Pancreas (tissue), 10 donors: ENCODE results near the gene LRP1B. TPM values are rescaled to one million over a fixed set of nuclear protein-coding genes. Genes with fewer than 3 reads are reported as not detected.

Experiments
- ATAC-seq, 4 donors: fragments of 200-7000 bp; cut with Tn5 transposase; one replicate each; pipeline versions ENCODE4 v1.8.0 to v1.9.1; 2020; ENCODE audit warnings: mild to moderate bottlenecking in 4 of 4, moderate library complexity in 4 of 4
- DNase-seq, 6 donors: peaks; one replicate each; pipeline ENCODE4 v3.0.0-alpha.2; 2020
- FAIRE-seq: peaks from 2 replicates; lab custom pipeline; 2012; peaks lifted over from hg19 to GRCh38; lab: Jason Lieb, UNC
- H3K27ac ChIP-seq, 4 donors: fragments of 200-600 bp; sonication (generic); 1 replicate in 3 of 4; 2 replicates in 1 of 4; pipeline versions ENCODE4 v1.5.0 to v1.8.0; 2020
- H3K27me3 ChIP-seq, 4 donors: fragments of 200-600 bp; one replicate each; pipeline ENCODE4 v1.8.0; 2021
- H3K36me3 ChIP-seq, 3 donors: fragments of 200-600 bp; sonication (generic) in 1 of 3; one replicate each; pipeline versions ENCODE4 v1.5.0 to v1.8.0; 2020 to 2021
- H3K4me1 ChIP-seq, 3 donors: fragments of 200-600 bp; one replicate each; pipeline ENCODE4 v1.8.0; 2021
- H3K4me3 ChIP-seq, 4 donors: fragments of 200-600 bp; sonication (generic) in 2 of 4; one replicate each; pipeline versions ENCODE4 v1.5.0 to v1.8.0; 2020 to 2021
- H3K9me3 ChIP-seq, 4 donors: fragments of 200-600 bp; one replicate each; pipeline ENCODE4 v1.8.0; 2021
- WGBS, 2 donors: extraction: QIAGEN DNeasy Blood & Tissue Kit; methylation state at CpG; one replicate each; pipeline ENCODE4 v1.1.7; 2013; 5-methylcytosine and 5-hydroxymethylcytosine counted together
- intact Hi-C, 3 donors: fragments of 100-400 bp; cut with DNase I; formaldehyde crosslinking; loops; one replicate each; pipeline versions ENCODE4 v1.11.1 to v1.14.2; 2022
- polyA plus RNA-seq, 2 donors: library from polyadenylated mRNA; stranded (reverse); fragments of 200-250 nt; gene quantifications; one replicate each; pipeline ENCODE4 v1.2.3, GENCODE V29; 2013
- total RNA-seq, 6 donors: library from RNA; stranded (reverse); fragmentation: NEBNext Ultra II Directional in 4 of 6; extraction: Animal tissue kit (Norgen Biotek cat#: 25700) in 4 of 6; gene quantifications; one replicate each; pipeline versions ENCODE4 v1.2.1 to v1.2.4, GENCODE V29; 2021 to 2023
- TF ChIP-seq, protein P1 (sequence below), 4 donors: fragments of 200-600 bp; sonication (generic) in 3 of 4; IDR thresholded peaks; one replicate each; pipeline versions ENCODE4 v1.5.0 to v1.8.0; 2021; ENCODE audit warnings: antibody characterized with exemption in 4 of 4
- donor health status: healthy with polysubstance abuse.
- donor health status: DM: no; HTN: no; CAD: no; lungs with moderate emphysema.
- donor health status: DM: no; HTN: no; CAD: no.
- donor health status: control.
- donor health status: control.
- donor health status: Bipolar disorder and iron deficiency.
- donor health status: DM: yes; HTN: yes; CAD: no.
- donor health status: DM: no; HTN: no; CAD: no.
- donor health status: DM: no; HTN: no; CAD: no.
- donor health status: DM: yes; HTN: yes; CAD: no.

LRP1B gene
- total and polyA plus RNA-seq, 8 donors, result 0.06 to 0.55 (median 0.25) TPM

DNA sequence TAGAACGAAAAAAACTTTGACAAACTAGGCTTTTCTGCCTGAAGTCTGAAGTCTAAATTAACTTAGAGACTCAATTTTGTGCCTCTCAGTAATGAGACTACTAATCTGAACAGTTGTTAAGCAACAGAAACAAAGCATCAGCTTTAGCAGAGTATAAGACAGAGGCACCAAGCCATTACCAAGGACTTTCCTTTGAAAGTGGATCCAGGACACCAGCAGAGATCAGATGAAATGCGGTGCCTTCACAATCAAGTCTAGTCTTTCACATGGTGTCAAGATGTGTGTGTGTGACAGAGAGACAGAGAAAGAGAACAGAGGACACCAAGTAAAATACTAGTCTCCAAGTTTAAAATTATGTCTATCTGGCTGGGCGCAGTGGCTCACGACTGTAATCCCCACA is 1502.9 kb downstream of the LRP1B start:
- TF ChIP-seq, protein P1, sequence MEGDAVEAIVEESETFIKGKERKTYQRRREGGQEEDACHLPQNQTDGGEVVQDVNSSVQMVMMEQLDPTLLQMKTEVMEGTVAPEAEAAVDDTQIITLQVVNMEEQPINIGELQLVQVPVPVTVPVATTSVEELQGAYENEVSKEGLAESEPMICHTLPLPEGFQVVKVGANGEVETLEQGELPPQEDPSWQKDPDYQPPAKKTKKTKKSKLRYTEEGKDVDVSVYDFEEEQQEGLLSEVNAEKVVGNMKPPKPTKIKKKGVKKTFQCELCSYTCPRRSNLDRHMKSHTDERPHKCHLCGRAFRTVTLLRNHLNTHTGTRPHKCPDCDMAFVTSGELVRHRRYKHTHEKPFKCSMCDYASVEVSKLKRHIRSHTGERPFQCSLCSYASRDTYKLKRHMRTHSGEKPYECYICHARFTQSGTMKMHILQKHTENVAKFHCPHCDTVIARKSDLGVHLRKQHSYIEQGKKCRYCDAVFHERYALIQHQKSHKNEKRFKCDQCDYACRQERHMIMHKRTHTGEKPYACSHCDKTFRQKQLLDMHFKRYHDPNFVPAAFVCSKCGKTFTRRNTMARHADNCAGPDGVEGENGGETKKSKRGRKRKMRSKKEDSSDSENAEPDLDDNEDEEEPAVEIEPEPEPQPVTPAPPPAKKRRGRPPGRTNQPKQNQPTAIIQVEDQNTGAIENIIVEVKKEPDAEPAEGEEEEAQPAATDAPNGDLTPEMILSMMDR (IDR thresholded peaks at IDR 0.05), result no peak
- WGBS, 2 donors, result 79 to 86% methylated on average over 4 of the region's 4 CpGs
- DNase-seq, result no peak
- intact Hi-C loops, result no loop called here
- no peak for FAIRE-seq
- no peaks in the 10 kb centered on the region for H3K27me3 ChIP-seq
- H3K9me3 ChIP-seq, result no peaks in the 10 kb centered on the region
- no peak overlapping the region for H3K4me3 ChIP-seq
- H3K4me1 ChIP-seq, result no peaks in the 10 kb centered on the region
- H3K36me3 ChIP-seq, result no peaks in the 10 kb centered on the region
- no peak for ATAC-seq
- no peak overlapping the region for H3K27ac ChIP-seq

DNA sequence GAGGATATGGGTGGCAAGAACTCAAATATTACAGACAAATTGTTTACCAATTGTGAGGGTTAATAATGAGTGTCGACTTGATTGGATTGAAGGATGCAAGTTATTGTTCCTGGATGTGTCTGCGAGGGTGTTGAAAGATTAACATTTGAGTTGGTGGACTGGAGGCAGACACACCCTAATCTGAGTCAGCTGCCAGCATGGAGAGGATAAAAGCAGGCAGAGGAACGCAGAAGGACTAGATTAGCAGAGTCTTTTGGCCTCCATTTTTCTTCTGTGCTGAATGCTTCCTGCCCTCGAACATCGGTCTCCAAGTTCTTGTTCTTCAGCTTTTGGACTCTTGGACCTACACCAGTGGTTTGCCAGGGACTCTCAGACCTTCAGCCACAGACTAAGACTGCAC is 1503.7 kb downstream of the LRP1B start:
- TF ChIP-seq, protein P1 (IDR thresholded peaks at IDR 0.05), result no peak
- H3K36me3 ChIP-seq, result no peaks in the 10 kb centered on the region
- no peak overlapping the region for H3K27ac ChIP-seq
- no peaks in the 10 kb centered on the region for H3K9me3 ChIP-seq
- FAIRE-seq (no peak), ATAC-seq (no peak), DNase-seq (no peak)
- no peaks in the 10 kb centered on the region for H3K27me3 ChIP-seq
- no peak overlapping the region for H3K4me3 ChIP-seq
- intact Hi-C loops, result no loop called here
- 73 to 74% methylated on average over 5 of the region's 5 CpGs for WGBS, 2 donors
- H3K4me1 ChIP-seq, result no peaks in the 10 kb centered on the region

DNA sequence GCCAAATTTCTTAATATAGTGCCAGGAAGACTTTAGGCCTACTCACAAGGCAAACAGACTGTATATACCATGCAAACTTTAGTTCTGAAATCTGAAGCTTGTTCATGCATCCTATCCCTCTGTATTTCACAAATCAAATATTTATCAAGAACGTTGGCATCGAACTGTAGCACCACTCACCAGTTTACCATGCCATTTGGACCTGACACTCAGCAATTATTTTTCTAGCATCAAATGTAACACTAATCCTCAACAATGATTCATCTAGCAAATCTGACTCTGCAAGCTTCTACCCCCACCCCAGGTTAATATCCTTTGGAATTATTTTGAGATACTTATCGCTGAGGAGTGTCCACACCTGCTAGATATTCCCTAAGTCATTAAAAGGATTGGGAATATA is 1506.6 kb downstream of the LRP1B start:
- WGBS, 2 donors, result 79 to 82% methylated on average over 3 of the region's 3 CpGs
- Histone ChIP-seq H3K36me3 (no peaks in the 10 kb centered on the region), H3K27me3 (no peaks in the 10 kb centered on the region), H3K27ac (no peak overlapping the region), H3K9me3 (no peaks in the 10 kb centered on the region), H3K4me1 (no peaks in the 10 kb centered on the region), H3K4me3 (no peak overlapping the region)
- no peak for ATAC-seq
- no peak for FAIRE-seq
- TF ChIP-seq, protein P1 (IDR thresholded peaks at IDR 0.05), result no peak
- no peak for DNase-seq
- intact Hi-C loops, result no loop called here

DNA sequence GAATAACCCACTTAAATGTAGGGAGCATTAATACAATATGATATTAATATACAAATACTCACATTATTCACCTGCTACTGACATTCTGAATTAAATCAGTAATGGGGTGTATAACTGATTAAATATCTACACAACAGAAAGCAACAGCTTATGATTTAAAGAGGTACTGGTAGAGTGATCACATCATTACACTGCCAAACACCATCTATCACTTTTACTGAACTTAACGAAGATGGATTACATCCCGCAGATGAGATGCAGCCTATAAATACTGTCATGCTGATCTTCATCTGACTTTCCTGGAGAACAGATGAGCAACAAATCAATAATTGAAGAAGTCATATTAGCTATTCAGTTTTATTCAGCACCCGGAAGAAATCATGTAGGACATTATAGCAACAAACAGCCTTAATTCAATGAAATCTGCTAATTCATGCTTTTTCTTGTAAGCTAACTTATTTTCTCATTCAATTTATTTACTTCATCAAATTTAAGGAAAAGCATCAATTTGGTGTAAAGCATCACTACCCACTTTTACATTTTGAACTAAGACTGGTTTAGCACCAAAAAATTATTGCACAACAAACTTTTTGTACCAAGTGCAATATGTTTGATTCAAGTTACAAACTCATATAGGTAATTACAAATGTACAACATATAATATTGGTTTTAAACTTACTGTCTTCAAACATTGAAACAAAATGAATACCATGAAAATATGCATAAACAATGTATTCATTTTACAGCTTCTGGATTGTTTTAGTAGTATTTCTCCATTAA is 1509.0 kb downstream of the LRP1B start:
- WGBS, 2 donors, result 85 to 91% methylated on average over 3 of the region's 3 CpGs
- no peak for DNase-seq
- TF ChIP-seq, protein P1 (IDR thresholded peaks at IDR 0.05), result no peak
- no peak for ATAC-seq
- no peak overlapping the region for H3K27ac ChIP-seq
- no peaks in the 10 kb centered on the region for H3K9me3 ChIP-seq
- H3K36me3 ChIP-seq, result no peaks in the 10 kb centered on the region
- H3K4me1 ChIP-seq, result no peaks in the 10 kb centered on the region
- H3K27me3 ChIP-seq, result no peaks in the 10 kb centered on the region
- intact Hi-C loops, result no loop called here
- no peak for FAIRE-seq
- H3K4me3 ChIP-seq, result no peak overlapping the region

DNA sequence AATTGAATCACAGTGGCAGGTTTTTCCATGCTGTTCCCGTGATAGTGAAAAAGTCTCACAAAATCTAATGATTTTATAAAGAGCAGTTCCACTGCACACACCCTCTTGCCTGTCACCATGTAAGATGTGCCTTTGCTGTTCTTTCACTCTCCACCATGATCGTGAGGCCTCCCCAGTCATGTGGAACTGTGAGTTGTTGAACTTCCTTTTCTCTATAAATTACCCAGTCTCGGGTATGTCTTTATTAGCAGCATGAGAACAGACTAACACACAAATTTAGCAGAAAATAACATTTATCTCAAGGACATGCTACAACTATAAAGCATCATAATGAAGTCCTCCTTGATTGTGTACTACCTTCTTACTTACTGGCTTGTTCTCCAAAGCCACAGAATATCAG is 1526.0 kb downstream of the LRP1B start:
- WGBS, 2 donors, result 80 to 82% methylated on average over 3 of the region's 3 CpGs
- no peak overlapping the region for H3K4me3 ChIP-seq
- intact Hi-C loops, result no loop called here
- DNase-seq (no peak), ATAC-seq (no peak), FAIRE-seq (no peak)
- H3K27me3 ChIP-seq, result no peaks in the 10 kb centered on the region
- no peaks in the 10 kb centered on the region for H3K36me3 ChIP-seq
- no peak overlapping the region for H3K27ac ChIP-seq
- H3K4me1 ChIP-seq, result no peaks in the 10 kb centered on the region
- H3K9me3 ChIP-seq, result no peaks in the 10 kb centered on the region
- TF ChIP-seq, protein P1 (IDR thresholded peaks at IDR 0.05), result no peak
